ENCODE results near the gene MS4A5. TPM values are rescaled to one million over a fixed set of nuclear protein-coding genes. Genes with fewer than 3 reads are reported as not detected.

MS4A5 gene
- total RNA-seq, 1 donor from 2014 or later = not detected

DNA sequence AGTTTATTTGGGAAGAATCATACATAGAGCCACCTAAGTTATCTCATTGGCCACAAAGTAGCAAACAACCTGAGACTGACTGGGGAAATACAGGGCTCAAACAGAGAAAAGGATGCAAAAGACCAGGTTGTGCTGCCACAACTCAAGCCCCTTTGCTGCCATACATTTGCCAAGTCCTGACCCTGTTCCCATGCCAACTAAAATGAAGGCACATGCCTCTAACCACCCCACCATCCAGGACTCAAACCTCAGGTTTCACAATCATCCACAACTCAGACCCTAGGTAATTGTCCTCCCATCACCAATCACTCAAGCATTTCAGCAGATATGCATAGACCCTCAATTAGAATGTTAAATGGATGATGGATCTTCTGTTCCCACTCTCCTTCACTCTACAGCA is 24.8 kb downstream of the MS4A5 start:
- TF ChIP-seq, protein P1, sequence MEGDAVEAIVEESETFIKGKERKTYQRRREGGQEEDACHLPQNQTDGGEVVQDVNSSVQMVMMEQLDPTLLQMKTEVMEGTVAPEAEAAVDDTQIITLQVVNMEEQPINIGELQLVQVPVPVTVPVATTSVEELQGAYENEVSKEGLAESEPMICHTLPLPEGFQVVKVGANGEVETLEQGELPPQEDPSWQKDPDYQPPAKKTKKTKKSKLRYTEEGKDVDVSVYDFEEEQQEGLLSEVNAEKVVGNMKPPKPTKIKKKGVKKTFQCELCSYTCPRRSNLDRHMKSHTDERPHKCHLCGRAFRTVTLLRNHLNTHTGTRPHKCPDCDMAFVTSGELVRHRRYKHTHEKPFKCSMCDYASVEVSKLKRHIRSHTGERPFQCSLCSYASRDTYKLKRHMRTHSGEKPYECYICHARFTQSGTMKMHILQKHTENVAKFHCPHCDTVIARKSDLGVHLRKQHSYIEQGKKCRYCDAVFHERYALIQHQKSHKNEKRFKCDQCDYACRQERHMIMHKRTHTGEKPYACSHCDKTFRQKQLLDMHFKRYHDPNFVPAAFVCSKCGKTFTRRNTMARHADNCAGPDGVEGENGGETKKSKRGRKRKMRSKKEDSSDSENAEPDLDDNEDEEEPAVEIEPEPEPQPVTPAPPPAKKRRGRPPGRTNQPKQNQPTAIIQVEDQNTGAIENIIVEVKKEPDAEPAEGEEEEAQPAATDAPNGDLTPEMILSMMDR (IDR thresholded peaks at IDR 0.05) = no peak
- no peak overlapping the region for H3K27ac ChIP-seq
- H3K27me3 ChIP-seq (ENCODE audit: low read depth) = no peaks in the 10 kb centered on the region
- H3K9me3 ChIP-seq = no peaks in the 10 kb centered on the region
- H3K4me1 ChIP-seq = no peaks in the 10 kb centered on the region
- no peaks in the 10 kb centered on the region for H3K36me3 ChIP-seq
- ATAC-seq (no peak), DNase-seq (no peak)
- no peak overlapping the region for H3K4me3 ChIP-seq
- intact Hi-C loops (cut with DNase I) = no loop called here

DNA sequence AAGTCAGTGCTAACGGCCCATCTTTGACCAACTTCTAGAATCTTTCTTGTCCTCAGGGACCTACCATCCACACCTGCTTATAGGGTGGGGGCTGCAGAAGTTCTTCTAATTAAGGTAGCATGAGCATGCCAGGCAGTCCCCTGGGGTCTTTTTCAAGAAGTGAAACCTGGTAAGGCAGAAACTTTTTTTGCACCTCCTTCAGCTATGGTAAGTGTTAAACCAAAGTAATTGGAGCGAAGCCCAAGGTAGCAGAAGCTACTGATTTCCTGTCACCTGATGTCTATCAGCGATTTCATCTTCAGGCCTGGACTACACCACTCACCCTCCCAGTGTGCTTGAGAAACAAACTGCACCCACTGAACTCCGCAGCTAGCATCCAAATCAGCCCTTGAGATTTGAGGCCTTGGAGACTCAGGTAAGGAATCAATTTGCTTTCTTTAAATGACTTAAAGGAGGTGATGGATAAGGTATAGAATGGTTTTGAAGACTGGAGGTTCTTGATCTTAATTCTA is 26.2 kb downstream of the MS4A5 start, which contains the start of gene MS4A1:
Gene MS4A1 (plus strand): TSS at position 317 of the 512 bp plus-strand sequence. CDS start 6,528 bp downstream, outside the sequence.
- Histone ChIP-seq H3K27ac (no peak within 1 kb of the TSS), H3K27me3 (ENCODE audit: low read depth) (no peaks in the 10 kb centered on the region), H3K4me1 (no peaks in the 10 kb centered on the region), H3K9me3 (no peaks in the 10 kb centered on the region), H3K4me3 (no peak within 1 kb of the TSS), H3K36me3 (no peaks in the 10 kb centered on the region)
- no peak for DNase-seq
- intact Hi-C loops (cut with DNase I) = no loop called here
- TF ChIP-seq, protein P1 (IDR thresholded peaks at IDR 0.05) = no peak
- ATAC-seq = no peak

DNA sequence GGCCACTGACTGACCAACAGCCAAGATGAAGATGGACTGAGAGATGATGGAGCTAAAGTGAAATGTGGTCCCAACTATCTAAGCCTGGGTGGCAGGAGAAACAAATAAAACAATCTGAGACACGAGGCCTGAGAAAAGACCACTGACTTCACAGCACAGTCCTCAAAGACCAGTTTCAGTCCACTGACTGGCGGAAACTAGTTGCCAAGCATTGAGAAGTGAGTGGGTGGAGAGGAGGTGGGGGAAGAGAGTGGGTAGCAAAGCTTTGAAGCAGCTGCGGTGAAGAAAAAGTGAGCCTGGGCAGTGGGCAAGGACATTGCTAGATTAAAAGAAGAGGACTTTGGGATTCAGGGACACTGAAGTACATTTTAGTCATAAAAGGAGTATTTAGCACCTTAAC is 28.2 kb downstream of the MS4A5 start:
- DNase-seq = no peak
- no peaks in the 10 kb centered on the region for H3K9me3 ChIP-seq
- no peak overlapping the region for H3K4me3 ChIP-seq
- no peaks in the 10 kb centered on the region for H3K27me3 ChIP-seq (ENCODE audit: low read depth)
- H3K4me1 ChIP-seq = no peaks in the 10 kb centered on the region
- intact Hi-C loops (cut with DNase I) = no loop called here
- H3K27ac ChIP-seq = no peak overlapping the region
- no peak for ATAC-seq
- TF ChIP-seq, protein P1 (IDR thresholded peaks at IDR 0.05) = no peak
- H3K36me3 ChIP-seq = no peaks in the 10 kb centered on the region

DNA sequence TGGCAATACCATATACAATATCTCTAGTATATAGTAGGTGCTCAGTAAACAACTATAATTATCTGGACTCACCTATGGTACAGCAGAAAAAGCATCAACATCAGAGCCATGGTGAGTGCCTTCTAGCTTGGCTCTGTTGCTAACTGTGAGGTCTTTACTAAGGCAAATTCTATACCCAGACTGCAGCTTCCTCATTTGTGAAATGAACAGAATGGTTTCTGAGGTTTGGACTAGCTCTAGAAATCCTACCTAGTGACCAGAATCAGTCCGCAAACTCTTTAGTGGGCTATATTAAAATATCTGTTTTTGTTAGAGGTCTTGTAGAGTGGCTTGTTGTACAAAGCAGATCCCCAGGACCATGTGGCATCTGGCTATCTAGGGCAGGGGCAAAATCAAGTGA is 30.0 kb downstream of the MS4A5 start:
- Histone ChIP-seq H3K36me3 (no peaks in the 10 kb centered on the region), H3K4me1 (no peaks in the 10 kb centered on the region), H3K27ac (no peak overlapping the region), H3K9me3 (no peaks in the 10 kb centered on the region), H3K4me3 (no peak overlapping the region), H3K27me3 (ENCODE audit: low read depth) (no peaks in the 10 kb centered on the region)
- DNase-seq (no peak), ATAC-seq (no peak)
- TF ChIP-seq, protein P1 (IDR thresholded peaks at IDR 0.05) = no peak
- intact Hi-C loops (cut with DNase I) = no loop called here

DNA sequence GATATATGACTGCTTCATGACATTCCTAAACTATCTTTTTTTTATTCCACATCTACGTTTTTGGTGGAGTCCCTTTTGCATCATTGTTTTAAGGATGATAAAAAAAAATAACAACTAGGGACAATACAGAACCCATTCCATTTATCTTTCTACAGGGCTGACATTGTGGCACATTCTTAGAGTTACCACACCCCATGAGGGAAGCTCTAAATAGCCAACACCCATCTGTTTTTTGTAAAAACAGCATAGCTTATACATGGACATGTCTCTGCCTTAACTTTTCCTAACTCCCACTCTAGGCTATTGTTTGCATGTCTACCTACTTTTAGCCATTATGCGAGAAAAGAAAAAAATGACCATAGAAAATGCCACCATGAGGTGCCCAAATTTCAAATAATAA is 39.5 kb downstream of the MS4A5 start:
- ATAC-seq = no peak
- TF ChIP-seq, protein P1 (IDR thresholded peaks at IDR 0.05) = no peak

More for the DNA sequence above, 39.5 kb downstream of the MS4A5 start:
- H3K4me1 ChIP-seq = no peaks in the 10 kb centered on the region
- H3K4me3 ChIP-seq = no peak overlapping the region
- no peaks in the 10 kb centered on the region for H3K36me3 ChIP-seq
- DNase-seq = no peak
- intact Hi-C loops (cut with DNase I) = no loop called here
- no peaks in the 10 kb centered on the region for H3K27me3 ChIP-seq (ENCODE audit: low read depth)
- no peaks in the 10 kb centered on the region for H3K9me3 ChIP-seq
- no peak overlapping the region for H3K27ac ChIP-seq

Measured in lower lobe of right lung (tissue), 2 donors.